Body of pancreas (tissue), 4 donors: ENCODE measurements around the gene TMTC2. TPM values are rescaled to one million over a fixed set of nuclear protein-coding genes. Genes with fewer than 3 reads are reported as not detected.

Experiments used
- ATAC-seq: fragments of 150-250 bp; one replicate; pipeline ENCODE4 v1.9.1; 2016
- DNase-seq, 4 donors: peaks; one replicate each; pipeline ENCODE4 v3.0.0-alpha.2; 2019
- H3K27ac ChIP-seq, 4 donors: fragments of 200-600 bp; sonication (generic); 1 replicate in 3 of 4; 2 replicates in 1 of 4; pipeline versions ENCODE4 v1.5.1 to v1.6.1; 2016 to 2019; ENCODE audit warnings: mild to moderate bottlenecking in 1 of 4, mixed read lengths in 1 of 4, moderate library complexity in 1 of 4
- H3K27me3 ChIP-seq, 2 donors: fragments of 200-600 bp; sonication (generic); one replicate each; pipeline ENCODE4 v1.6.0; 2016; ENCODE audit warnings: mild to moderate bottlenecking in 1 of 2
- H3K36me3 ChIP-seq, 2 donors: fragments of 200-600 bp; sonication (generic); replicated peaks in 1 of 2; 2 replicates each; pipeline ENCODE4 v1.5.1; 2016; ENCODE audit warnings: low read depth in 2 of 2; ENCODE audit not compliant: insufficient read depth in 1 of 2
- H3K4me1 ChIP-seq: fragments of 200-600 bp; sonication (generic); one replicate; pipeline ENCODE4 v1.6.0; 2016
- H3K4me3 ChIP-seq, 2 donors: fragments of 200-600 bp; sonication (generic); 1 replicate in 1 of 2; 2 replicates in 1 of 2; pipeline ENCODE4 v1.5.1; 2016 to 2019
- H3K9me3 ChIP-seq, 3 donors: fragments of 200-600 bp; sonication (generic); 1 replicate in 2 of 3; 2 replicates in 1 of 3; pipeline ENCODE4 v1.5.1; 2016
- POLR2A ChIP-seq, 3 donors: fragments of 450-650 bp; IDR thresholded peaks; one replicate each; pipeline ENCODE4 v1.6.1; 2016; ENCODE audit warnings: antibody characterized with exemption in 3 of 3, mild to moderate bottlenecking in 2 of 3
- whole genome bisulfite sequencing, 2 donors: methylation state at CpG; one replicate each; pipeline ENCODE4 v1.1.5; 2017; 5-methylcytosine and 5-hydroxymethylcytosine counted together
- intact Hi-C: fragments of 100-400 bp; cut with DNase I; formaldehyde crosslinking; loops from one replicate; pipeline ENCODE4 v1.15.1; 2023
- total RNA-seq, 2 donors: library from RNA; depleted of rRNA; stranded (reverse); fragments of >200 nt; gene quantifications; one replicate each; pipeline ENCODE4 v1.1.0, GENCODE V29; 2016
- TF ChIP-seq, protein P1 (sequence below), 7 experiments: fragments of 450-650 bp in 4 of 7; fragments of 200-600 bp in 3 of 7; sonication (generic) in 3 of 7; IDR thresholded peaks; one replicate each; pipeline ENCODE4 v1.5.1; 2016 to 2019; ENCODE audit warnings: antibody characterized with exemption in 7 of 7

TMTC2 gene
- total RNA-seq, 2 donors from 2014 or later: 10.4 to 20.1 TPM

DNA sequence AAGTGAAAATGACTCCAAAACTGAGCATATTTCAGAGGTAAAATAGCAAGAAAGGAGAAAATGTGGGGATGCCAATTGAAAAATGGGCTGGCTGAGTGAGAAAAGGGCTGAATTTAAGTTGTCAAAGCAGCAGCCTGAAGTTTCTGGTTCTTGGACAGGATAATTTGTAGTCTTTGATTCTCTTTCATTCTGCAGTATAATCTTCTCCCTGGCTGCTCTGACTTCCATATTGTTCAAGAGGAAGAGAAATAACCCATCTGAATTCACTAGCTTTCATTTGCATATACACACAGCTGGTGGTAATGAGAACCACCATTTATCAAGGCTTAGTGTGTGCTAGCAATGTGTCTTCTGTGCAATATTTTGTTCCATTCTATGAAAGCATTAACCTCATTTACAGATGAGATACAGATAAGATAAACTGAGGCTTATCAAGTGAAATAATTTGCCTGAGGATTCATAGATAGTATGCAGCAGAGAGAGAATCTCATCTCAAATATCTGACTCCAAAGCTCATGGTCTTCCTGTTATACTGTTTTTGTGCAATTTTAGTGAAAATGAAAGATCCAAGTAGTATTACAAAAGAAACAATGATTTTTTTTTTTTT is 184.2 kb downstream of the TMTC2 start:
- Histone ChIP-seq H3K27ac (no peak overlapping the region), H3K4me3 (no peak overlapping the region), H3K27me3 (no peaks in the 10 kb centered on the region), H3K4me1 (no peaks in the 10 kb centered on the region), H3K9me3 (no peaks in the 10 kb centered on the region), H3K36me3 (no peaks in the 10 kb centered on the region)
- ATAC-seq (no peak), DNase-seq (no peak)
- TF ChIP-seq, protein P1, sequence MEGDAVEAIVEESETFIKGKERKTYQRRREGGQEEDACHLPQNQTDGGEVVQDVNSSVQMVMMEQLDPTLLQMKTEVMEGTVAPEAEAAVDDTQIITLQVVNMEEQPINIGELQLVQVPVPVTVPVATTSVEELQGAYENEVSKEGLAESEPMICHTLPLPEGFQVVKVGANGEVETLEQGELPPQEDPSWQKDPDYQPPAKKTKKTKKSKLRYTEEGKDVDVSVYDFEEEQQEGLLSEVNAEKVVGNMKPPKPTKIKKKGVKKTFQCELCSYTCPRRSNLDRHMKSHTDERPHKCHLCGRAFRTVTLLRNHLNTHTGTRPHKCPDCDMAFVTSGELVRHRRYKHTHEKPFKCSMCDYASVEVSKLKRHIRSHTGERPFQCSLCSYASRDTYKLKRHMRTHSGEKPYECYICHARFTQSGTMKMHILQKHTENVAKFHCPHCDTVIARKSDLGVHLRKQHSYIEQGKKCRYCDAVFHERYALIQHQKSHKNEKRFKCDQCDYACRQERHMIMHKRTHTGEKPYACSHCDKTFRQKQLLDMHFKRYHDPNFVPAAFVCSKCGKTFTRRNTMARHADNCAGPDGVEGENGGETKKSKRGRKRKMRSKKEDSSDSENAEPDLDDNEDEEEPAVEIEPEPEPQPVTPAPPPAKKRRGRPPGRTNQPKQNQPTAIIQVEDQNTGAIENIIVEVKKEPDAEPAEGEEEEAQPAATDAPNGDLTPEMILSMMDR (IDR thresholded peaks at IDR 0.05): no peak
- no peak for TF ChIP-seq POLR2A (IDR thresholded peaks at IDR 0.05)
- intact Hi-C loops: no loop called here

DNA sequence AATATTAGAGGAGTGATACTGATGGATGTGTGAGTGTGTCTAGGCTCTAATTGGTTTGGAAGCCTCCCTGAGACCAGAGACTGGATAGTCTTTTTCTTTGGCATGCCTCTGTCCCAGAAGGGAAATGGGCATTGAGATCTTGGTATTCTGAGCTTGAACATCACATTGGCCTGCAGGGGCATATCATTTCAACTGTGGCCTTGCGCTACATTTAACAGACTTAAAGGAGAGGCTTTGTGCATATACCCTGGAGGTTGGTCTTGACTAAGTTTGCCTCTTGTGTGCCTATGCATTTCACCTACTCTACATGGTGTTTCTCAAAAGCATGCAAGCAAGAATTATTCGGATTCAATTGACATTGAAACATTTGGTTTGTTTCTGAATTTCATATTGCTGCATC is 185.4 kb downstream of the TMTC2 start:
- H3K4me3 ChIP-seq: no peak overlapping the region
- intact Hi-C loops: no loop called here
- H3K4me1 ChIP-seq: peaks cover 4% of the 10 kb centered on the region
- 85 to 94% methylated on average over 2 of the region's 2 CpGs for WGBS, 2 donors
- no peaks in the 10 kb centered on the region for H3K36me3 ChIP-seq
- no peaks in the 10 kb centered on the region for H3K9me3 ChIP-seq
- ATAC-seq: no peak
- no peak overlapping the region for H3K27ac ChIP-seq
- H3K27me3 ChIP-seq: no peaks in the 10 kb centered on the region
- TF ChIP-seq, protein P1 (IDR thresholded peaks at IDR 0.05): no peak
- no peak for TF ChIP-seq POLR2A (IDR thresholded peaks at IDR 0.05)
- no peak for DNase-seq

DNA sequence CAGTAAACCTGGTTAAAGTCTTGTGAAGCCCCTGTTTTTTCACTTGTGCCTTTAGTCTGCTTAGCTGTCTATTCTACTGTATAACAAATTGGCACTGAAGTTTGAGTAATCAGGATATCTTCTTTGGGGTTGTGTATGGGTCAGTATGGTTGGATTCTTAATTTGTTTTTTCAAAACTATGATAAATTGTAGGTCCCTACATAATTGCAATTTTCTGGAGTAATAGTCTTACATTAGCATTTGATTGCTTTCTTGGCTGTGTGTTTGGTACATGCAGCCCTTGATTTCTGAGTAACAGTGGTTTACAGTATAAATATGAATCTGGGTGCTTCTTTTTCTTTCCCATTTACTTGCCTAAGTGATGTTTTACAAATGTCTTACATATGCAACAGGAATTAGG is 186.6 kb downstream of the TMTC2 start:
- Histone ChIP-seq H3K36me3 (no peaks in the 10 kb centered on the region), H3K27me3 (no peaks in the 10 kb centered on the region), H3K27ac (no peak overlapping the region), H3K4me1 (peaks cover 9% of the 10 kb centered on the region), H3K9me3 (no peaks in the 10 kb centered on the region), H3K4me3 (no peak overlapping the region)
- ATAC-seq (no peak), DNase-seq (no peak)
- intact Hi-C loops: no loop called here
- TF ChIP-seq, protein P1 (IDR thresholded peaks at IDR 0.05): no peak
- no peak for TF ChIP-seq POLR2A (IDR thresholded peaks at IDR 0.05)

DNA sequence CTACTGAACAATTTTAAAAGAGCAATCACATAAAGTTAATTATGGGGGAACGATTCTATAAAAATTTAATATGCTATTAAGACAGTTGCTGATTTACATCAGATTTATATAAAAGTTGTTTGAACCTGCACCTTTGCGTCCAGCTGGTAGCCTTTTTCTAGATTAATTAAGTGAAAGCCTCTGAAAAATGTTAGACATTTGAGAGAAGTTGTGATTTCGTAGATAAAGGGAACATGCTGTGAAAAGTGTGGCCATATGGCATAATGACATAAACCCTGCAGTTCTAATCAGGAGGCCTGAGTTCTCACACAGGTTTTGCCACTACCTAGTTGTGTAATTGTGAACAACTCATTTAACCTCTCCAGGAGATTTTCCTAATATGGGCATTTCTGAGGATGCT is 187.2 kb downstream of the TMTC2 start:
- no peak overlapping the region for H3K27ac ChIP-seq
- H3K27me3 ChIP-seq: no peaks in the 10 kb centered on the region
- no peak for ATAC-seq
- H3K4me1 ChIP-seq: peaks cover 11% of the 10 kb centered on the region
- DNase-seq: no peak
- intact Hi-C loops: no loop called here
- H3K36me3 ChIP-seq: no peaks in the 10 kb centered on the region
- WGBS, 2 donors: 92 to 98% methylated on average over 3 of the region's 3 CpGs
- H3K9me3 ChIP-seq: no peaks in the 10 kb centered on the region
- TF ChIP-seq, protein P1 (IDR thresholded peaks at IDR 0.05): no peak
- TF ChIP-seq POLR2A (IDR thresholded peaks at IDR 0.05): no peak
- no peak overlapping the region for H3K4me3 ChIP-seq

DNA sequence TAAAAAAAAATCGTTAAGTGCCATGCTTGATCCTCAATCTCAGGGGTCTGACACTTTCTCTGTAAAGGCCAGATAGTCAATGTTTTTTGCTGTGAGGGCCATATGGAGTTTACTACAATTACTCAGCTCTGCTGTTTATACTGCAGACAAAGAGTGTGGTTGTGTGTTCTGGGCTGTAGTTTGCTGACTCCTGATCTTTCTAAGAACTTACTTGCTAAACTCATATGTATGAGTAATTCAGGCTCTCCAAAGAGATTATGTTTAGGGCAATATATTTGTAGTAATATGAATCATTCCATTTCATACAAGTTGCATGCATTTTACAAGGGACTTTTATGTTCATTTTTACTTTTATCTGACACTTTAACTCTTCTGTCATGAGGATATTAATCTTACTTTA is 188.2 kb downstream of the TMTC2 start:
- H3K4me3 ChIP-seq: no peak overlapping the region
- DNase-seq: no peak
- no peaks in the 10 kb centered on the region for H3K9me3 ChIP-seq
- H3K36me3 ChIP-seq: no peaks in the 10 kb centered on the region
- no peak for TF ChIP-seq POLR2A (IDR thresholded peaks at IDR 0.05)
- TF ChIP-seq, protein P1 (IDR thresholded peaks at IDR 0.05): no peak
- H3K27ac ChIP-seq: no peak overlapping the region
- ATAC-seq: no peak
- WGBS, 2 donors: 84 to 88% methylated on average over 1 of the region's 1 CpG
- intact Hi-C loops: no loop called here
- peaks cover 14% of the 10 kb centered on the region for H3K4me1 ChIP-seq
- no peaks in the 10 kb centered on the region for H3K27me3 ChIP-seq
